ENCODE measurements around the gene BAHCC1. TPM values are rescaled to one million over a fixed set of nuclear protein-coding genes. Genes with fewer than 3 reads are reported as not detected.

Gene BAHCC1
- total and polyA plus RNA-seq, 9 of the 15 experiments (the other 6 are each of a cell fraction or from before 2014, with no cell fraction given), result 0.14 to 26.9 (median 5.0) TPM

DNA sequence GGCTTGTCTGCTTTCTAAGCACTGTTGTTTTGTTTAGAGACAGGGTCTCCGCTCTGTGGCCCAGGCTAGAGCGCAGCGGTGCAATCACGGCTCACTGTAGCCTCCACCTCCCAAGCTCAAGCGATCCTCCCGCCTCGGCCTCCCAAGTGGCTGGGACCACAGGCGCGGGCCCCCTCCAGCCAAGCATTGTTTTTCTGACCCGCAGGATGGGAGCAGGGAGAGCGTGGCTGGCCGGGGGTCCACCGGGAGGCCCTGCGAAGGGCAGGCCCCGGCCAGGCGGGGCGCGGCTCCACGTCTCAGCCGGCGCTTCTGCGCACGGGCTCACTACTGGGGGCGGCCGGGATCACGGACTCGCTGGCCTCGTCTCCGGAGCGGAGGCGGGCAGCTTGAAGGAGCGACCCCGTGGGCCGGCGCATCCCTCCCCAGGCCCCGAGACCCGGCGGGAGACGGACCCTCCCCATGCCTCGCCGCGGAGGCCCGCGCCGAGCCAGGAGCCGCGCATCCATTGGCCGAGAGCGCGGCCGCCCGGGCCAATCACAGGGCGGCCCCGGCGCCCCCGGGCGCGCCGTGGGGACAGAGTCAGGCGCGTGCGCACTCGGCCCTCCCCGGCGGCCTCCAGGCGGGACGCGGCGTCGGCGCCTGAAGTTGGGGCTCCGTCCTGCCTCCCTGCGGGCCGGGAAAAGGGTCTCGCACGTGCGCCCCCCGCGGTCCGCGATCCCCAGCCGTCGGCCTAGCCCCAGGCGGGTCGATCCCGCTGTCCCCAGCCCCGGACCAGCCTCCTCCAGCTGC is 92.4 kb downstream of the BAHCC1 start (continued):
- no peak for TF ChIP-seq ZNF184 (CRISPR knock-in tag; IDR thresholded peaks at IDR 0.05)
- no peak for TF ChIP-seq ZNF134 (CRISPR knock-in tag; conservative IDR thresholded peaks at IDR 0.05)
- no peak for TF ChIP-seq ZNF253 (CRISPR knock-in tag; conservative IDR thresholded peaks at IDR 0.05)
- TF ChIP-seq RBM14 (IDR thresholded peaks at IDR 0.05; ENCODE audit: borderline replicate concordance, insufficient read depth, low read depth, low read length), result no peak
- TF ChIP-seq, protein P1, sequence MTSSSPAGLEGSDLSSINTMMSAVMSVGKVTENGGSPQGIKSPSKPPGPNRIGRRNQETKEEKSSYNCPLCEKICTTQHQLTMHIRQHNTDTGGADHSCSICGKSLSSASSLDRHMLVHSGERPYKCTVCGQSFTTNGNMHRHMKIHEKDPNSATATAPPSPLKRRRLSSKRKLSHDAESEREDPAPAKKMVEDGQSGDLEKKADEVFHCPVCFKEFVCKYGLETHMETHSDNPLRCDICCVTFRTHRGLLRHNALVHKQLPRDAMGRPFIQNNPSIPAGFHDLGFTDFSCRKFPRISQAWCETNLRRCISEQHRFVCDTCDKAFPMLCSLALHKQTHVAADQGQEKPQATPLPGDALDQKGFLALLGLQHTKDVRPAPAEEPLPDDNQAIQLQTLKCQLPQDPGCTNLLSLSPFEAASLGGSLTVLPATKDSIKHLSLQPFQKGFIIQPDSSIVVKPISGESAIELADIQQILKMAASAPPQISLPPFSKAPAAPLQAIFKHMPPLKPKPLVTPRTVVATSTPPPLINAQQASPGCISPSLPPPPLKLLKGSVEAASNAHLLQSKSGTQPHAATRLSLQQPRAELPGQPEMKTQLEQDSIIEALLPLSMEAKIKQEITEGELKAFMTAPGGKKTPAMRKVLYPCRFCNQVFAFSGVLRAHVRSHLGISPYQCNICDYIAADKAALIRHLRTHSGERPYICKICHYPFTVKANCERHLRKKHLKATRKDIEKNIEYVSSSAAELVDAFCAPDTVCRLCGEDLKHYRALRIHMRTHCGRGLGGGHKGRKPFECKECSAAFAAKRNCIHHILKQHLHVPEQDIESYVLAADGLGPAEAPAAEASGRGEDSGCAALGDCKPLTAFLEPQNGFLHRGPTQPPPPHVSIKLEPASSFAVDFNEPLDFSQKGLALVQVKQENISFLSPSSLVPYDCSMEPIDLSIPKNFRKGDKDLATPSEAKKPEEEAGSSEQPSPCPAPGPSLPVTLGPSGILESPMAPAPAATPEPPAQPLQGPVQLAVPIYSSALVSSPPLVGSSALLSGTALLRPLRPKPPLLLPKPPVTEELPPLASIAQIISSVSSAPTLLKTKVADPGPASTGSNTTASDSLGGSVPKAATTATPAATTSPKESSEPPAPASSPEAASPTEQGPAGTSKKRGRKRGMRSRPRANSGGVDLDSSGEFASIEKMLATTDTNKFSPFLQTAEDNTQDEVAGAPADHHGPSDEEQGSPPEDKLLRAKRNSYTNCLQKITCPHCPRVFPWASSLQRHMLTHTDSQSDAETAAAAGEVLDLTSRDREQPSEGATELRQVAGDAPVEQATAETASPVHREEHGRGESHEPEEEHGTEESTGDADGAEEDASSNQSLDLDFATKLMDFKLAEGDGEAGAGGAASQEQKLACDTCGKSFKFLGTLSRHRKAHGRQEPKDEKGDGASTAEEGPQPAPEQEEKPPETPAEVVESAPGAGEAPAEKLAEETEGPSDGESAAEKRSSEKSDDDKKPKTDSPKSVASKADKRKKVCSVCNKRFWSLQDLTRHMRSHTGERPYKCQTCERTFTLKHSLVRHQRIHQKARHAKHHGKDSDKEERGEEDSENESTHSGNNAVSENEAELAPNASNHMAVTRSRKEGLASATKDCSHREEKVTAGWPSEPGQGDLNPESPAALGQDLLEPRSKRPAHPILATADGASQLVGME (CRISPR knock-in tag; IDR thresholded peaks at IDR 0.05), result no peak
- TF ChIP-seq ZKSCAN1 (IDR thresholded peaks at IDR 0.05; ENCODE audit: low read depth, low read length), result no peak
- TF ChIP-seq BACH1 (tag; IDR thresholded peaks at IDR 0.05), result no peak
- TF ChIP-seq LARP7 (IDR thresholded peaks at IDR 0.05), result no peak
- TF ChIP-seq NCOA6 (IDR thresholded peaks at IDR 0.05), result no peak
- no peak for TF ChIP-seq GTF2A2 (tag; IDR thresholded peaks at IDR 0.05)
- TF ChIP-seq SMAD4 (CRISPR knock-in tag; conservative IDR thresholded peaks at IDR 0.05), result peak; percentile 43; the same call in 1 of the 2 replicates
- no peak for TF ChIP-seq PHB (CRISPR knock-in tag; IDR thresholded peaks at IDR 0.05)
- no peak for TF ChIP-seq ARHGAP35 (IDR thresholded peaks at IDR 0.05; ENCODE audit: partially characterized antibody)
- TF ChIP-seq, protein P2, sequence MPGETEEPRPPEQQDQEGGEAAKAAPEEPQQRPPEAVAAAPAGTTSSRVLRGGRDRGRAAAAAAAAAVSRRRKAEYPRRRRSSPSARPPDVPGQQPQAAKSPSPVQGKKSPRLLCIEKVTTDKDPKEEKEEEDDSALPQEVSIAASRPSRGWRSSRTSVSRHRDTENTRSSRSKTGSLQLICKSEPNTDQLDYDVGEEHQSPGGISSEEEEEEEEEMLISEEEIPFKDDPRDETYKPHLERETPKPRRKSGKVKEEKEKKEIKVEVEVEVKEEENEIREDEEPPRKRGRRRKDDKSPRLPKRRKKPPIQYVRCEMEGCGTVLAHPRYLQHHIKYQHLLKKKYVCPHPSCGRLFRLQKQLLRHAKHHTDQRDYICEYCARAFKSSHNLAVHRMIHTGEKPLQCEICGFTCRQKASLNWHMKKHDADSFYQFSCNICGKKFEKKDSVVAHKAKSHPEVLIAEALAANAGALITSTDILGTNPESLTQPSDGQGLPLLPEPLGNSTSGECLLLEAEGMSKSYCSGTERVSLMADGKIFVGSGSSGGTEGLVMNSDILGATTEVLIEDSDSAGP (CRISPR knock-in tag; IDR thresholded peaks at IDR 0.05), result no peak
- TF ChIP-seq ZNF780A (CRISPR knock-in tag; IDR thresholded peaks at IDR 0.05), result no peak
- TF ChIP-seq ZNF695 (CRISPR knock-in tag; IDR thresholded peaks at IDR 0.05), result no peak
- TF ChIP-seq, protein P3, sequence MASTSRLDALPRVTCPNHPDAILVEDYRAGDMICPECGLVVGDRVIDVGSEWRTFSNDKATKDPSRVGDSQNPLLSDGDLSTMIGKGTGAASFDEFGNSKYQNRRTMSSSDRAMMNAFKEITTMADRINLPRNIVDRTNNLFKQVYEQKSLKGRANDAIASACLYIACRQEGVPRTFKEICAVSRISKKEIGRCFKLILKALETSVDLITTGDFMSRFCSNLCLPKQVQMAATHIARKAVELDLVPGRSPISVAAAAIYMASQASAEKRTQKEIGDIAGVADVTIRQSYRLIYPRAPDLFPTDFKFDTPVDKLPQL (IDR thresholded peaks at IDR 0.05; ENCODE audit: extremely low read depth, insufficient read length), result no peak
- TF ChIP-seq MTA1 (IDR thresholded peaks at IDR 0.05; ENCODE audit: borderline replicate concordance), result no peak
- no peak for TF ChIP-seq TAF9B (IDR thresholded peaks at IDR 0.05; ENCODE audit: partially characterized antibody)
- TF ChIP-seq TRIM24 (IDR thresholded peaks at IDR 0.05), result no peak
- TF ChIP-seq ZNF764 (CRISPR knock-in tag; IDR thresholded peaks at IDR 0.05; ENCODE audit: low read depth), result no peak
- no peak for TF ChIP-seq BHLHE40 (IDR thresholded peaks at IDR 0.05; ENCODE audit: low read length)
- TF ChIP-seq NFRKB (IDR thresholded peaks at IDR 0.05; ENCODE audit: low read depth), result no peak
